GM18870 (cell line): ENCODE data around the gene DUOX2.
"Not testable (repeated sequence)": the region's sequence is repeated elsewhere in the genome, so short reads cannot be mapped to it uniquely, and the experiment has no call there.

Source experiments
- ATAC-seq: cut with Tn5 transposase; IDR thresholded peaks from one replicate; pipeline ENCODE4 v1.9.1; 2021; ENCODE audit warnings: moderate library complexity; ENCODE audit not compliant: unreplicated experiment

The DUOX2 gene

GRCh38 chr15:45139770-45140169 is 25.8 kb upstream of the DUOX2 start:
- ATAC-seq: no peak

- no peak for ATAC-seq
Measured at GRCh38 chr15:45138814-45139765, 25.1 kb upstream of the DUOX2 start.

- ATAC-seq: no peak
Measured at GRCh38 chr15:45137703-45138102, 23.7 kb upstream of the DUOX2 start.

- ATAC-seq: no peak
Measured at GRCh38 chr15:45136378-45136764, 22.4 kb upstream of the DUOX2 start.

GRCh38 chr15:45135705-45136377 is 21.9 kb upstream of the DUOX2 start:
- ATAC-seq: not testable (repeated sequence)

- ATAC-seq: no peak
Measured at GRCh38 chr15:45134682-45135604, 21.0 kb upstream of the DUOX2 start.

- no peak for ATAC-seq
Measured at GRCh38 chr15:45134046-45134445, 20.1 kb upstream of the DUOX2 start.

- no peak for ATAC-seq
Measured at GRCh38 chr15:45133561-45133920, 19.6 kb upstream of the DUOX2 start.

- no peak for ATAC-seq
Measured at GRCh38 chr15:45132844-45133560, 19.0 kb upstream of the DUOX2 start.

- no peak for ATAC-seq
Measured at GRCh38 chr15:45131510-45131909, 17.5 kb upstream of the DUOX2 start.

- no peak for ATAC-seq
Measured at GRCh38 chr15:45130291-45131000, 16.5 kb upstream of the DUOX2 start.

GRCh38 chr15:45129651-45130129 is 15.7 kb upstream of the DUOX2 start, which contains the start of the genes DUOX1 and DUOXA1:
Gene DUOX1, plus strand, starts transcription at chr15:45129994. Its CDS starts 1,973 bp downstream, at chr15:45131967.
Gene DUOXA1, minus strand, starts transcription at chr15:45129879. Its CDS starts 6,865 bp downstream, at chr15:45123014.
- ATAC-seq: no peak

- no peak for ATAC-seq
Measured at GRCh38 chr15:45128971-45129639, 15.1 kb upstream of the DUOX2 start.

GRCh38 chr15:45126535-45127158 is 12.7 kb upstream of the DUOX2 start:
- ATAC-seq: no peak

GRCh38 chr15:45123397-45123796 is 9.4 kb upstream of the DUOX2 start:
- ATAC-seq: no peak

- no peak for ATAC-seq
Measured at GRCh38 chr15:45122719-45123118, 8.7 kb upstream of the DUOX2 start.

GRCh38 chr15:45121706-45122417 is 7.9 kb upstream of the DUOX2 start:
- ATAC-seq: no peak

- ATAC-seq: no peak
Measured at GRCh38 chr15:45121020-45121419, 7.0 kb upstream of the DUOX2 start.
